ENCODE results near the gene SUV39H2. TPM values are rescaled to one million over a fixed set of nuclear protein-coding genes. Genes with fewer than 3 reads are reported as not detected.

SUV39H2 gene, protein sequence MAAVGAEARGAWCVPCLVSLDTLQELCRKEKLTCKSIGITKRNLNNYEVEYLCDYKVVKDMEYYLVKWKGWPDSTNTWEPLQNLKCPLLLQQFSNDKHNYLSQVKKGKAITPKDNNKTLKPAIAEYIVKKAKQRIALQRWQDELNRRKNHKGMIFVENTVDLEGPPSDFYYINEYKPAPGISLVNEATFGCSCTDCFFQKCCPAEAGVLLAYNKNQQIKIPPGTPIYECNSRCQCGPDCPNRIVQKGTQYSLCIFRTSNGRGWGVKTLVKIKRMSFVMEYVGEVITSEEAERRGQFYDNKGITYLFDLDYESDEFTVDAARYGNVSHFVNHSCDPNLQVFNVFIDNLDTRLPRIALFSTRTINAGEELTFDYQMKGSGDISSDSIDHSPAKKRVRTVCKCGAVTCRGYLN
- 14.0 and 18.9 TPM in 2 replicates for total RNA-seq (2014; rRNA removed; shearing (Covaris generic); ENCODE audit: low replicate concordance)

- DNase-seq (ENCODE audit: low read depth): peak; percentile 97
- in situ Hi-C loops (cut with HindIII; ENCODE audit: low pct_unique_long_range_greater_than_20kb, low sequenced_read_pairs): no loop called here
These were observed at the start of gene SUV39H2 for GRCh38 chr10:14878266-14879123. SUV39H2 (plus strand) TSS chr10:14878866; CDS start chr10:14878889, 23 bp downstream.

- in situ Hi-C loops (cut with HindIII; ENCODE audit: low pct_unique_long_range_greater_than_20kb, low sequenced_read_pairs): no loop called here
- DNase-seq (ENCODE audit: low read depth): no peak
These were observed 45.6 kb upstream of the SUV39H2 start for GRCh38 chr10:14833106-14833505.

GRCh38 chr10:14836208-14836607 is 42.5 kb upstream of the SUV39H2 start:
- in situ Hi-C loops (cut with HindIII; ENCODE audit: low pct_unique_long_range_greater_than_20kb, low sequenced_read_pairs): no loop called here
- no peak for DNase-seq (ENCODE audit: low read depth)

DNA sequence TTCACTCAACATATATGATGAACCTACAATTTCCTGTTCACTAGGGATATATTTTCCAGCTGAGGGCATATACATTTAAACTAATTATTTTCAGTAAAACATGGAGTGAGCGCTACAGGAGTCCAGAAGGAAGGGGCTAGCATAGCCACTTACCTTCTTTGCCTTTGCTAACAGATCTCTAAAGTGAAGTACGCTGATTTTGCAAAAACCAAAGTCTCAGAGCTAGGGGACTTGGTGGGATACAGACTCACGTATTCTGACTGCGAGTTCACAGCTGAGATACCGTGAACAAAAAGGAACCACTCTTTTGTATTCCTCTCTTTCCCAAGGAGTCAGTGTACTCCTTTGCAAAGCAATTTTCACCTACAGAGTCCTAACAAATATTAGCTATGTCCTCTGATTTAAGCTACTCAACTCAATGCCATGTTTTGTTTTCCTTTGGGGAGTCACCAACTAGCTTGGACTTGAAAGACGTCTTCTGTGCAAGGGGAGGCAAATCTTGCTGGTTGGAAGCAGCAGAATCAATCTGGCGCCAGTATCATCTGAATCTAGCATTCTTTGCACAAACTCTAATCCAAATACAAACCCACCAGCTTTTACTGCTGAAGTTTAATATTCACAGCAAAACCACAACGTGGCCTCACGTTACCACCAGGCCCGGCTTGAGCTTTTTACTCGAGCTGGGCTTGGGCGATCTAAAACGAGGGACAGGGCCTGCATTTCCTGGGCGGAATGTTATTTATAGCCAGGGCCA is 41.5 kb upstream of the SUV39H2 start:
- in situ Hi-C loops (cut with HindIII; ENCODE audit: low pct_unique_long_range_greater_than_20kb, low sequenced_read_pairs): no loop called here
- DNase-seq (ENCODE audit: low read depth): no peak

DNA sequence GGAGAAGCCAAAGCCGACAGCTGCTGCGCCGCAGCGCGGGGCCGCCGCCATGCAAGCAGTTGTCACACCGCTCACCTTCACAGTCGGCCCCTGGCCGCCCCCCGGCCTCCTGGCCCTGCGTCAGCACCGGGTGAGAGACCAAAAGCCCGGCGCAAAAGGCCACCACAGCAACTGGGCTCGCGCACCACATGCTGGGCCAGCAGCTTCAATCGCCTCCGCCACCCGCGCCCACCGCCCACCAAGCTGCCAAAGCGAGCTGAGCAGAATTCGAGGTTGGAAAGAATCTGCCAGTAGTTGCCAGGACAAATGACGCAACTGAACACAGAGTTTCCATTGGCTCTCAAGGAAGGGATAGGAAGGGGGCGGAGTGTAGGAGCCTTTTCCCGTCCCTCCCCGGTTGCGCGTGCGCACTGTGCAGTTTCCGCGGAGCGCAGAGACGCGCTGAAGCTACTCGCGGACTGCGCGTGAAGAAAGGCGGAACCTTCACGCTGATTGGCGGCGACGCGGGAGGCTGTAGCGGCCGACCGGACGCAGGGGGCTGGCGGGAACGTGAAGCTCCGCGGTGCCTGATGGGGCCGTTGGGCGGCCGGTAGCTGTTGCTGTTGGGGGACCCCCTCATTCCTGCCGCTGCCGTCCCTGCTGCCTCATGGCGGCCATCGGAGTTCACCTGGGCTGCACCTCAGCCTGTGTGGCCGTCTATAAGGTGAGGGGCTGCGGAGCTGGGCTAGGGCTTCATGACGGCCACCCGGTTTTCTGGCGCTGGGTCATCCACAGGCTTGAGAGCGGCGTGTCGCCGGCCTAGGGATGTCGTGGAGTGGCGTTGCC is 40.7 kb upstream of the SUV39H2 start, which contains the start of the genes CDNF, HSPA14 and MSANTD7:
Gene CDNF, minus strand, starts transcription at position 281 of the 825 bp plus-strand sequence. Its CDS starts 91 bp downstream, at position 190.
Gene HSPA14, plus strand, starts transcription at position 550 of the 825 bp plus-strand sequence. Its CDS starts 97 bp downstream, at position 647.
Gene MSANTD7, plus strand, starts transcription at position 550 of the 825 bp plus-strand sequence. CDS start 3,979 bp downstream, outside the sequence.
- in situ Hi-C loops (cut with HindIII; ENCODE audit: low pct_unique_long_range_greater_than_20kb, low sequenced_read_pairs): no loop called here
- peak; percentile 99 for DNase-seq (ENCODE audit: low read depth)

- DNase-seq (ENCODE audit: low read depth): peak; percentile 40
- in situ Hi-C loops (cut with HindIII; ENCODE audit: low pct_unique_long_range_greater_than_20kb, low sequenced_read_pairs): no loop called here
These were observed 39.9 kb upstream of the SUV39H2 start for GRCh38 chr10:14838582-14839304.

DNA sequence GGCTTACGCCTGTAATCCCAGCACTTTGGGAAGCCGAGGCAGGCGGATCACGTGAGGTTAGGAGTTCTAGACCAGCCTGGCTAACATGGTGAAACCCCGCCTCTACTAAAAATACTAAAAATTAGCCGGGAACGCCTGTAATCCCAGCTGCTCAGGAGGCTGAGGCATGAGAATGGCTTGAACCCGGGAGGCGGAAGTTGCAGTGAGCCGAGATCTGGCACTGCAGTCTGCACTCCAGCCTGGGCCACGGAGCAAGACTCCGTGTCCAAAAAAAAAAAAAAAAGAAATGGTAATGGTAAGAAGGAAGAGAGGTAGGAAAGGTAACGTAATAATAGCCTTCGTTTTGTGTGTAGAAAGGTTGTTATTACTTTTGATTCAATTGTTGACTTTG is 39.4 kb upstream of the SUV39H2 start:
- in situ Hi-C loops (cut with HindIII; ENCODE audit: low pct_unique_long_range_greater_than_20kb, low sequenced_read_pairs): no loop called here

DNA sequence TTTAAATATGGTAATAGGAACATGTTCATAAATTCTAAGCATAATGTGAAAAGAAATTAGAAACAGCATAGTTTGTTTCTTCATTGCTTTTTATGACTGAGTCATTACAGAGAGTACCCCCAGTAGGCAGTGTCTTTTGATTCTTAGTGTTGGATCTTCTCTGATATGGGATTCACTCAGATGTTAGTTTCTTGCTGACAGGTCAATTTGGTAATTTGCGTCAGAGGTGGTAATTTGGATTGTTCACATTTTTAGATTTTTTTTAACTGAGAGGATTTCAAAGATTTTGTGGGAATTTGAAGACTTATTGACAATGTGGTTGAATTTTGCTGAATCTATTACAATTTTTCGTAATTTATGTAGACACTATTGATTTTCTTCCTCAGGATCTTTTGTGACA is 38.5 kb upstream of the SUV39H2 start:
- in situ Hi-C loops (cut with HindIII; ENCODE audit: low pct_unique_long_range_greater_than_20kb, low sequenced_read_pairs): no loop called here
- DNase-seq (ENCODE audit: low read depth): no peak

More for the DNA sequence above, 39.4 kb upstream of the SUV39H2 start:
- no peak for DNase-seq (ENCODE audit: low read depth)

- in situ Hi-C loops (cut with HindIII; ENCODE audit: low pct_unique_long_range_greater_than_20kb, low sequenced_read_pairs): no loop called here
- no peak for DNase-seq (ENCODE audit: low read depth)
These were observed 35.2 kb upstream of the SUV39H2 start for GRCh38 chr10:14843327-14843988.

- in situ Hi-C loops (cut with HindIII; ENCODE audit: low pct_unique_long_range_greater_than_20kb, low sequenced_read_pairs): no loop called here
- no peak for DNase-seq (ENCODE audit: low read depth)
These were observed 33.7 kb upstream of the SUV39H2 start for GRCh38 chr10:14844948-14845347.

DNA sequence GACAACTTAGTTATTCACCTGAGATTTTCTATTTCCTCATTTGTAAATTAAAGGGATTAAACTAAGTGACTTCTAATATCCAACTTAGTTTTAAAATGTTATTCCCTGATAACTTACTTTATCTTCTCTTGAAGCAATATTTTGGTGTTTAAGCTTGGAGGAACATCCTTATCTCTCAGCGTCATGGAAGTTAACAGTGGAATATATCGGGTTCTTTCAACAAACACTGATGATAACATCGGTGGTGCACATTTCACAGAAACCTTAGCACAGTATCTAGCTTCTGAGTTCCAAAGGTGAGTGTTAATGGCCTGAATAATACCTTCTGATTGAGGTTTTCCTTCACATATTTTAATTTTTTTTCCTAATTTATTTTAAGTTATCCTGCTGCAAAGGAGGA is 26.4 kb upstream of the SUV39H2 start:
- in situ Hi-C loops (cut with HindIII; ENCODE audit: low pct_unique_long_range_greater_than_20kb, low sequenced_read_pairs): no loop called here
- DNase-seq (ENCODE audit: low read depth): no peak

DNA sequence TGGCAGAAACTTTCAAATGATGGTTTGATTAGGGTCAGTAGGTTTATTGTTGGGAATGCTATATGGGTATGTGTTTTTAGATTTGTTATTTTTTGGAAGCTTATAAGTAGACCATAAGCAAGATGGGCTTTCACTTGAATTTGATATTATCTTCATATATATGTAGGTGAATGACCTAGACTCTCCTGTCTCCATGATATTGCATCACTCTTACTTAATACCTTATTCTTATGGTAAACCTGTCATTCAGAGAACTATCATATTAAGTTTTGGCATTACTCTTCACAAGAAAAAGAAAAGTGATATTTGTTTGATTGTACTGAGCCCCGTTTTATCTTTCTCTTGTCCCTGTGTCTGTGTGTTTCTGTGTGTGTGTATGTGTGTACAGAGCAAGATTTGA is 23.2 kb upstream of the SUV39H2 start:
- DNase-seq (ENCODE audit: low read depth): no peak
- in situ Hi-C loops (cut with HindIII; ENCODE audit: low pct_unique_long_range_greater_than_20kb, low sequenced_read_pairs): no loop called here

DNA sequence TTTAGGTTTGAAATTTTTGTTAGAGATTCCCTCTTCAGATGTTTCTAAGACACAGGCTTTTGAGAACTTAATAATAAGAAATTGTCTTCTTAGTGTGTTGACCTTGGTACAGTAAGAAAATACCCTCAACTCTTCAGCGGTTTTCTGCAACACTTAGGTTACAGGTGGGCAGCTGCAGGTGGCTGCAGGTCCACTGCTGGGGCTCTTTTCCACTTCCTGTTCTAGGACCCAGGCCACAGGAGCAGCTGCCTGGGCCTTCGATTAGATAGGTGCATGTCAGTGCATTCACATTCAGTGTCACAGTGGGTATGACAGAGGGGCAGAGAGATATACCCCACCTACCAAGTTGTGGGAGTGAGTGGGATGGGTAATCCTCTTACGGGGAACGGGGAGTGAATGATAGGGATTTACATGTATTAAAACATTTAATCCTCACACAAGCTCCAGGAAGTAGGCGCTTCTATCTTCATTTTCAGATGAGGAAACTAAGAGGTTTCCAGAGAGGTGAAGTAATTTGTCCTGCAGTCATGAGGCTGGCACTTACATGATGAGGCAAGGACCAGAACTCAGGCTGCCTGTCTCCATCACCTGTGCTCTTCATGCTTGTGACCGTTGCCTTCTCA is 20.2 kb upstream of the SUV39H2 start:
- in situ Hi-C loops (cut with HindIII; ENCODE audit: low pct_unique_long_range_greater_than_20kb, low sequenced_read_pairs): no loop called here
- DNase-seq (ENCODE audit: low read depth): no peak

DNA sequence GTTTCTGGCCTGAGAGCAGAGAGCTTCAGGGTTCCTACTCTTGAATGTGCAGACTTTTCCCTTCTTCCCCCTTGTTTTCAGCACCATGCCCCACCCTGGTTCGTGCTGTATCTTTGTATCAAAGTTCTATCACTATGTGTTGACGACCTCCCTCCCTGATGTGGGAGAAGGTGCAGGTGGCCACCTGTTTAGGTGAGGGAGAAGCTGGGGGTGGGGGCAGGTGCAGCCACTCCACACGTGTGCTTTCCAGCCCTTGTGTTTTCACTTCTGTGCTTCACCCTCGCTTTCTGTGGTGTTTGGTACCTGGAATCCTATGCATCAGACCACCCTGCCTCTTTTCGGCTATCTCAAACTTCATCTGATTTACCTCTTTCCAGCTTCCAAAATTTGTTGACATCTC is 19.6 kb upstream of the SUV39H2 start:
- in situ Hi-C loops (cut with HindIII; ENCODE audit: low pct_unique_long_range_greater_than_20kb, low sequenced_read_pairs): no loop called here
- no peak for DNase-seq (ENCODE audit: low read depth)

- no peak for DNase-seq (ENCODE audit: low read depth)
- in situ Hi-C loops (cut with HindIII; ENCODE audit: low pct_unique_long_range_greater_than_20kb, low sequenced_read_pairs): no loop called here
These were observed 18.9 kb upstream of the SUV39H2 start for GRCh38 chr10:14859775-14860174.

DNA sequence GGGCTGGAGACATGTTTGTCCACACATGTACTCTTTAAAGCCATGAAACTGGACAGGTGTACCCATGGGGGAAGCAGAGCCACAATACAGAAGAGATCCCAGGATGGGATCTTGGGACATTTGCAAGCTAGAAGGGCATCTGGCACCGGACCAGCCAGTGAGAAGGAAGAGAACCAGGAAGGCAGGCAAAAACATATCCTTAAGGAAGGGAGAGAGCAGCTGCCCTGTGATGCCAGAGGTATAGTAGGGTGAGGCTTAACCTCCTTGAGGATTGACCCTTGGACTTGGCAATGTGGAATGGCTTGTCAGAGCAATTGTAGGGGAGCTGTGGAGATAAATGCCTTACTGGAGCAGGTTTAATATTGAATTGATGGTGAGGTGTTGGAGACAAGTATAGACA is 17.9 kb upstream of the SUV39H2 start:
- no peak for DNase-seq (ENCODE audit: low read depth)
- in situ Hi-C loops (cut with HindIII; ENCODE audit: low pct_unique_long_range_greater_than_20kb, low sequenced_read_pairs): no loop called here

All from Caki2 (cell line).